HG03520 (cell line): ENCODE results near the gene CDH3.

Source experiments
- ATAC-seq: cut with Tn5 transposase; IDR thresholded peaks from one replicate; pipeline ENCODE4 v1.9.1; 2021; ENCODE audit warnings: mild to moderate bottlenecking, moderate library complexity; ENCODE audit not compliant: unreplicated experiment

CDH3 gene

DNA sequence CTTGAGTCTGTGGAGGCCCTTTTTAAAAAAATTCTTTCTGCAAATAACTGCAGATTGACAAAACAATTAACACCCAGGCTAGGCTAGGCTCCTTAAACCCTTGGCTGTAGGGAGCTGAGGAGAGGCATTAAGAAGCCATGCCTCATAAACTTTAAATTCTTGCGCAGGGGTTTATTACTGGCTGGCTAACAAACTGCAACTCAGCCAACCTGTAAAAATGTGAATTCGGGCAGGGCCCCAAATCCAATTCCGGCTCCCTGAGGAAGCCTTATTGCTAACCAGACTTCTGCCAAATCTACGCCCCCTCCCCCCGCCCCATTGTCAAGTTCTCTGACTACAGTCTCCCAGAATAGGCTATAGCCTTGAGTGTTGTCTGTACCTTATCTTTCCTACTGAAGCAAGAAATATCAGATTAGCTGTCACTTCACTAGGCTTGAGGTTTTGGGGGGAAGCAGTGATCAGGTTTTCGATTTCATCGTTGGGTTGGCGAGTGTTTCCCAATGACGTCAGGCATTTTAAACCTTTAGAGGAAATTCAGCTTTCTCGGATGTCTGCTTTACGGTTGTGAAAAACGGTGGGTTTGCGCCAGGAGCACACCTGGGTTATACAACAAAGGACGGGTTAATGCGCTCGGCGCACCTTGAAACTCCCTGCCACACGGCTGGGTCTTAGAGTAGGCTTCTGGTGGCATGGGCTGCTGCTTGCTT is 2.0 kb downstream of the CDH3 start:
- no peak for ATAC-seq

DNA sequence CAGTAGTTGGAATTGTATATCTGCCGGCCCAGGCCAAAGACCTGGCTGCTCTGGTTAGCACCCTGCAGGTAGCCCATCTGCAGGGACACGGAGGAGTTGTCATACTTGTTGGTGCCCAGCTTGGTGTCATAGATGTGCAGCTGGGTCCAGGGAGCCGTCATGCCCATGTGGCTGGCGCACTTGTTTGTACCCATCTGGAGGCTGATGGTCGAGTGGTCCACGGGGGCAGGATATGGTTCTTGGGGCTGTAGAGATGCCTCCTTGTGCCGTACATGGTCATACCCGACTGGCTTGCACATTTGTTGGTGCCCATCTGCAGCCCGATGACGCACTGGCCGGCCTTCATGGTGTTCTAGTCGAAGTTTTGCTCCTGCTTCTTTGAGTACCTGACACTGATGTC is 6.0 kb downstream of the CDH3 start:
- ATAC-seq: no peak

GRCh38 chr16:68652659-68653058 is 7.5 kb downstream of the CDH3 start:
- ATAC-seq: no peak

DNA sequence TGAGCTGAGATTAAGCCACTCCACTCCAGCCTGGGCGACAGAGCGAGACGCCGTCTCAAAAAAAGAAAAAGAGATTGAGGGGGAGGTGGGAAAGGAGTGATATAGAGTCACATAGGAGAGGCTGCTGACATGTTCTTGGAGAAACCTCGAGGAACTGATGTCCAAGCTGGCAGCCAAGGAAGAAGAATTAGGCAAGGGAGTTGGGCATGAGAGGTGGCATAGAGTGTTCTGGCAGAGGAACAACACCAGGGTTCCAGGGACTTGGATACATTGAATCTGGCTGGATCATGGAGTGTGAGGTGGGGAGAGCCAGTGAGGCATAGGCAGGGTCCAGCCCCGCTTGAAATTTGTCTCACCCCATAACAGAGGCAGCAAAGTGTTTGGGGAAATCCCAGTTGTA is 10.7 kb downstream of the CDH3 start:
- ATAC-seq: no peak

DNA sequence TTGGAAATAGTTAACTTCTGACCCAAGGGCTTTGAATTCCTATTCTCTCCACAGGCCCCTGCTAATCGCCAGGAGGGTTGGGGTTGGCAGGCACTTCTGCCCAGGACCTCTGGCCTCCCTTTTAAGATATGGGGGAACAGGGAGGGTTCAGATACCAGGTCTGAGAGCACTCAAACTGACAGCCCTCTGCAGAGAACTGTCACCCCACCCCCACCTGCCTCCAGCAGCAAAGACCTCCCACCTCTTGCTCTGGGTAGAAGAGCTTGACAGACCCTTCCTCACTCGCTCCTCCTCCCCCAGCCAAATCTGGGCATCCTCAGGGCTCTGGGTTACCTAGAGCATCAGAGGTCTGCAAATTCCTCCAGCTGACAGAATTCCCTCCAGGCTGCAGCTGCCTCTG is 11.6 kb downstream of the CDH3 start:
- no peak for ATAC-seq

- no peak for ATAC-seq
Observed at GRCh38 chr16:68658341-68658973, 13.3 kb downstream of the CDH3 start.

DNA sequence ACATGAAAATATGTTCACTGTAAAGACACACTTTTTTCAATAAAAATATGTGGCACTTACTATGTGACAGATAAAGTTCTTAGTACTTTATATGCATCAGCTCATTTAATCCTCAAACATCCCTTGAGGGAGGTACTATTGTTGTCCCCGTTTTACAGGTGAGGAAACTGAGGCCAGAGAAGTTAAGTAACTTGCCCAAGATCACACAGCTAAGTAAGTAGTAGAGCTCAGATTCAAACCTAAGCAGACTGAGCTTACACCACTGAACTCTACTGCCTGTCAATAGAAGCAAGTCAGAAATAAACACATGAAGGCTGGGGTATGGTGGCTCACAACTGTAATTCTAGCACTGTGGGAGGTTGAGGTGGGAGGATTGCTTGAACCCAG is 13.9 kb downstream of the CDH3 start:
- ATAC-seq: no peak

DNA sequence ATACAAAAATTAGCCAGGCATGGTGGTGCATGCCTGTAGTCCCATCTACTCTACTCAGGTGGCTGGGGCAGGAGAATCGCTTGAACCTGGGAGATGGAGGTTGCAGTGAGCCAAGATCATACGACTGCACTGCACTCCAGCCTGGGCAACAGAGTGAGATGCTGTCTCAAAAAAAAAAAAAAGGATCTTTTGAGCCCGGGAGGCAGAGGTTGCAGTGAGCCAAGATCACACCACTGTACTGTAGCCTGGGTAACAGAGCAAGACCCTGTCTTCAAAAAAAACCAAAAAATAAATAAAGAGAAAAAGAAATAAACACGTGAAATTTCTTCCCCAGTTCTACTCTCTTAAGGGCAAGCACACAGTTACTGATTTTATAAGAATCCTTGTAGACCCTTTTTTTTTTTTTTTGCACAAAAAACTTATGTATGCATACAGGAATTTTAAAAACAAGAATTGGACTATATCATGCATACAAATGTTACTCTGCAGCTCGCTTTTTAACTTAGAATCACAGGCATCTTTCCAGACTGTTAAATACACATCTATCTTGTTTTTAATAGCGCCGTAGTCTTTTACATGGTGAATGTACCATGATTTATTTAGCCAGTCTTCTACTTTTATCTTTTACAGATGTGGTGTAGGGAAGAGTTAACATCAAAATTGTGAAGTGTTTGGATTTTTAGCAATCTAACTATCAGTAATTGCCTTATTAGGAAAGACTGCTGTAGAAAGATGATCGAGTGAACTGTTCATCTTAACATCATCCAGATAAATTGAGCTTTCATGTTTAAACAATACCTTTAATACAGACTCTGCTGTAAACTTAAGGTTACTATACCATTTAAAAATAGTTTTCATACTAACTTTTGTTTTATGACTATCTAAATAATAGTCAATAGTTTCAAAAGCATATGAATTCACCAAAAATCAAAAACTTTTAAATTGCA is 14.6 kb downstream of the CDH3 start:
- no peak for ATAC-seq

- ATAC-seq: no peak
Observed at GRCh38 chr16:68660359-68660795, 15.3 kb downstream of the CDH3 start.

DNA sequence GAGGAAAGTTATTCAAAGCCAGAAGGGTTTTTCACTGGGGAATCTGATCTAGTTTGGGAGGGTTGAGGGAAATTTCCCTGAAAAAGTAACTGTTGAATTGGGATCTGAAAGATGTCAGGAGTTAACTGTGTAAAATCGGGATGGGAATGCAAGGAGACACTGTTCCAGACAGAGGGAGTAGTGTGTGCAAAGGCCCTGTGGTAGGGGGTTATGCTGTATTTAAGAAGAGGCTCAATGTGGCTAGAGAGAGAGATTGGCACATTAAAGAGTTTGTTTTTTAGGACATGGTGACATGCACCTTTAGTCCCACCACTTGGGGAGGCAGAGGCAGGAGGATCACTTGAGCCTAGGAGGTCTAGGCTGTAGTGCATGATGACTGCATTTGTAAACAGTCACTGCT is 16.9 kb downstream of the CDH3 start:
- ATAC-seq: no peak

DNA sequence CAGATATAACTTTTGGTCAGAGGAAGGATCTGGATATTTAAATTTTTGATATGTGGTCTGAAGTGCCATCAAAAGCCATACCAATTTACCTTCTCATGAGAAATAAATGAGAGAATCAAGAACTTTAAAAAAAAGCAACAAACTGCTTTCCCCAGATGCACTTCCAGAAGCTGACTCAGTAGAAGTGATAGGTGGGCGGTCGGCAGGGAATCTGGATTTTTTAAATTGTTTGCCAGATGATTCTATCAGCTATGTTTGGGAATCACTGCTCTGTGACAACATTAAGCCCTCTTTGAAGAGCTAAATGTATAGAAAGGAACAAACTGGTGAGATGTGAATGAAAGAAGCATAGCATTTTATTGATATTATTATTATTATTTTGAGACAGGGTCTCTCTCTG is 19.2 kb downstream of the CDH3 start:
- ATAC-seq: no peak

DNA sequence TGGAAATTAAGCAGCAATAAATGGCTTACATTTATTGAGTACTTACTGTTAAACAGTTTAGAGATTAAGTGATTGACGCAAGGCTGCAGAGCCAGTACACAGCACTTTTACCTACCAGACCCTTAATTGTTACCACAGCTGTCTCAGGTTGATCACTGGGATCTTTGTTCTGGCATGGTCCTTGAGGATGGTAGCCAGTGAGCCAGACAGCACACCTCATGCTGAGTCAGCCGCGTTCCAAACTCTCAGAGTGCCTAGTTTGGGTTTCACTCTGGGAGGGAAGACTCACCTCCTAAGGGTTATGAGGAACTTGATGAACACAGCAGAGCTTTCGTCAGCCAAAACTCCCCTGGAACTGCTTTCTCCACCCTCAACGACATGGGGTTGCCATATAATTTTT is 20.4 kb downstream of the CDH3 start:
- ATAC-seq: no peak

GRCh38 chr16:68668266-68668665 is 23.2 kb downstream of the CDH3 start:
- no peak for ATAC-seq

- no peak for ATAC-seq
Observed at GRCh38 chr16:68676113-68676860, 31.2 kb downstream of the CDH3 start.

- no peak for ATAC-seq
Observed at GRCh38 chr16:68681038-68681437, 35.9 kb downstream of the CDH3 start.

DNA sequence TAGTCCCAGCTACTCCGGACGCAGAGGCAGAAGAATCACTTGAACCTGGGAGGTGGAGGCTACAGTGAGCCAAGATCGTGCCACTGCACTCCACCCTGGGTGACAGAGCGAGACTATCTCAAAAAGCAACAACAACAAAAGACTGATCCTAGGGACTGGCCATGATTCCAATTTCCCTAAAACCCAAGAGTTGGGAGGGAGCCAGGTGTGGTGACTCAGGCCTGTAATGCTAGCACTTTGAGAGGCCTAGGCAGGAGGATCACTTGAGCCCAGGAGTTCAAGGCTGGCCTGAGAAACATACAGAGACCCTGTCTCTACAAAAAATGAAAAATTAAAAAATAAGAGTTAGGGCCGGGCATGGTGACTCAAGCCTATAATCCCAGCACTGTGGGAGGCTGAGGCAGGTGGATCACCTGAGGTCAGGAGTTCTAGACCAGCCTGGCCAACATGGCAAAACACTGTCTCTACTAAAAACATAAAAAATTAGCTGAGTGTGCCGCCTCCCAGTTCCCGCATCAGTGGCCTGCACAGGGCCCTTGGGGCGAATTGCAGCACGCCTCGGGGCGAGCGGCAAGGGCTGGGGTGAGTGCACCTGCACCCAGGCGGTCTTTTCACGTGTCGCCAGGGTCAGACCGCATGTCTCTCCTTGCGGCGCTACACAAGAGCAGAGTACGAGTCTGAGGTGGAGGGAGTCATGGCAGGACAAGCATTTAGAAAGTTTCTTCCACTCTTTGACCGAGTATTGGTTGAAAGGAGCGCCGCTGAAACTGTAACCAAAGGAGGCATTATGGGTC is 40.8 kb downstream of the CDH3 start:
- ATAC-seq: no peak

DNA sequence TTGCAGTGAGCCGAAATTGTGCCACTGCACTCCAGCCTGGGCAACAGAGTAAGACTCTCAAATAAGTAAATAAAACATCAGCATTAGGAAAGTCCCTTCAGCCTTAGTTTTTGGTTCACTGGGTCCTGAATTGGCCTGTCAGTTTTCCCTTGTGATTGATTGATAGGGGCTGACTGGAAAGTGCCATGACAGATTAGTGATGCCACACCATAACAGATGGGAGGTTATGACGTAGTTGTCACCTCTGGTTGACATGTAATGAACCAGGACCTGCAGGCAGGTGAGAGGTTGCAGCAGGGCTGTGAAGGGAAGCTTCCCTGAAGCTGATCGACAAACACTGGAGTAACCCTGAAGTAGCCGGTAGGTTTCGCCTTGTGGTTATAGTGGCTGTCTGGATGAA is 41.8 kb downstream of the CDH3 start:
- ATAC-seq: no peak

- no peak for ATAC-seq
Observed at GRCh38 chr16:68689921-68690320, 44.8 kb downstream of the CDH3 start.

- ATAC-seq: no peak
Observed at GRCh38 chr16:68695575-68695974, 50.5 kb downstream of the CDH3 start.

- no peak for ATAC-seq
Observed at GRCh38 chr16:68696514-68696913, 51.4 kb downstream of the CDH3 start.
